ENCODE results near the gene ULK1. TPM values are rescaled to one million over a fixed set of nuclear protein-coding genes. Genes with fewer than 3 reads are reported as not detected.

The ULK1 gene
- total RNA-seq, 1 donor, result 11.7 TPM

DNA sequence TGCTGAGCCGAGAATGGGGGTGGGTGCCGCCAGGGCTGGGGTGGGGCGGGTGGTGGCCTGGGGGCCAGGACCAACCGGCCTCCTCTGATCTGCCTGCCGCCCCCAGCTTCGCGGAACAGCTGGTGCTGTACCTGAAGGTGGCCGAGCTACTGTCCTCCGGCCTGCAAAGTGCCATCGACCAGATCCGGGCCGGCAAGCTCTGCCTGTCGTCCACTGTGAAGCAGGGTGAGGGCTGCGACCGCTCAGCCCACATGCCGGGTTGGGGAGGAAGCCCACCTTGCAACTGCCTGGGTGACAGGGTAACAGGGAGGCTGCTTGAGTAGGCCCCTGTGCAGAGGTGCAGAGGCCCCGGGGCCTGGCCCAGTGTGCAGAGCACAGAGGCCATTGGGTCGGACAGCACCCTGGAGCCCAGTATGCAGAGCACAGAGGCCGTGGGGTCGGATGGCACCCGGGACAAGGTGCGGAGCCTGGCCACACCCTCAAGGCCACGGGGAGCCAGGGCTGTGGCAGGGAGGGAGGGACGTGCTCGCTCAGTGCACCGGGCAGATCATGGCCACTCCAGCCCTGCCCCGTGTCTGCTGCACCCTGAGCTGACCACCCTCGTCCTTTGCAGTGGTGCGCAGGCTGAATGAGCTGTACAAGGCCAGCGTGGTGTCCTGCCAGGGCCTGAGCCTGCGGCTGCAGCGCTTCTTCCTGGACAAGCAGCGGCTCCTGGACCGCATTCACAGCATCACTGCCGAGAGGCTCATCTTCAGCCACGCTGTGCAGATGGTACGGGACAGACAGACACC, 25.1 kb downstream of the ULK1 start:
- no peak for DNase-seq (ENCODE audit: low read depth)
- no peak overlapping the region for H3K4me3 ChIP-seq (ENCODE audit: low read depth, low read length)
- TF ChIP-seq CTCF (IDR thresholded peaks at IDR 0.05; ENCODE audit: insufficient read depth, low read depth, low read length), result no peak

DNA sequence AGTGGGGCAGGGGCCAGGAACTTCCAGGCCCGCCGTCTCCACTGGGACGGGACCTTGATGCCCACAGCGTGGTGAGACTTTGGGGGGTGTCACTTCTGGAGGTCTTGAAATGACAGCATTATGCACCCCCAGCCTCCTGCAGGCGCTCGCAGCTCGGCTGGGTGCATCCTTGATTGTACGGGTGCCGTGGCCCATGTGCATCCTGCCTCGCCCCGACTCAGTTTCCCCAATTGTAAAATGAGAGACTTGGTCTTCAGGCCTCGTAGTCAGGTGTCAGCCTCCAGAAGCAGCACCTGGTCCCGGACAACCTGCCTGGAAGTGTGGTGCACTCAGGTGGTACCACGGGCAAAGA, 25.7 kb downstream of the ULK1 start:
- TF ChIP-seq CTCF (IDR thresholded peaks at IDR 0.05; ENCODE audit: insufficient read depth, low read depth, low read length), result no peak
- no peak overlapping the region for H3K4me3 ChIP-seq (ENCODE audit: low read depth, low read length)
- no peak for DNase-seq (ENCODE audit: low read depth)

GRCh38 chr12:131920902-131921840, 26.7 kb downstream of the ULK1 start:
- no peak for DNase-seq (ENCODE audit: low read depth)
- no peak overlapping the region for H3K4me3 ChIP-seq (ENCODE audit: low read depth, low read length)
- TF ChIP-seq CTCF (IDR thresholded peaks at IDR 0.05; ENCODE audit: insufficient read depth, low read depth, low read length), result no peak

- no peak overlapping the region for H3K4me3 ChIP-seq (ENCODE audit: low read depth, low read length)
- DNase-seq (ENCODE audit: low read depth), result no peak
- TF ChIP-seq CTCF (IDR thresholded peaks at IDR 0.05; ENCODE audit: insufficient read depth, low read depth, low read length), result no peak
Measured at GRCh38 chr12:131921866-131922769, 27.7 kb downstream of the ULK1 start.

- no peak for DNase-seq (ENCODE audit: low read depth)
- TF ChIP-seq CTCF (IDR thresholded peaks at IDR 0.05; ENCODE audit: insufficient read depth, low read depth, low read length), result no peak
- H3K4me3 ChIP-seq (ENCODE audit: low read depth, low read length), result no peak overlapping the region
Measured at GRCh38 chr12:131922772-131923171, 28.4 kb downstream of the ULK1 start.

GRCh38 chr12:131923260-131923659, 28.8 kb downstream of the ULK1 start:
- H3K4me3 ChIP-seq (ENCODE audit: low read depth, low read length), result no peak overlapping the region
- no peak for DNase-seq (ENCODE audit: low read depth)
- TF ChIP-seq CTCF (IDR thresholded peaks at IDR 0.05; ENCODE audit: insufficient read depth, low read depth, low read length), result no peak
